Measurements from ENCODE around the gene PPM1H. TPM values are rescaled to one million over a fixed set of nuclear protein-coding genes. Genes with fewer than 3 reads are reported as not detected.

The PPM1H gene
- total and polyA plus RNA-seq, 2 of the 8 experiments (the other 6 are each of a cell fraction or from before 2014, with no cell fraction given), result 16.4 to 36.1 TPM

DNA sequence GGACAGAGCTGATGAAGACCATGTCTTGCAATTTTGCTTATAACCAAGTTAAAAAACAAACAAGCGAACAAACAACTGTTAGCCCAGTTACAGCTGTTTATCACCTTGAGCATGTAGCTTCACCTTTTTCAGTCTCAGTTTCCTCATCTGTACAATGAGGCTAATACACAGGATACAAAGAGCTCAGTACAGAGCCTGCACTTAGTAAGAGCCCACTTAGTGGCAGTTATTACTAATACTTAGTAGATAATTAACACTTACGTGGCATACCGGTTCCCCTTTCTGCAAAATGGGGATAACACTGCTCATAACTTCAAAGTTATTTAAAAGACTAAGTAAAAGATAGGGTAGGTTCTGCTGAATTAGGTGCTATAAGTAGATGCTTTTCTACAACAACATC is 240.3 kb downstream of the PPM1H start (continued):
- TF ChIP-seq JUN (IDR thresholded peaks at IDR 0.05; ENCODE audit: low read depth, low read length) (no peak), CBX5 (IDR thresholded peaks at IDR 0.05; ENCODE audit: low read depth, low read length) (no peak)
